Measurements from ENCODE around the gene DOK6. TPM values are rescaled to one million over a fixed set of nuclear protein-coding genes. Genes with fewer than 3 reads are reported as not detected.

DOK6 gene
- total RNA-seq, 1 donor from 2014 or later: 0.67 TPM

- Histone ChIP-seq H3K36me3 (ENCODE audit: control insufficient read depth, insufficient read depth, low read length) (no peaks in the 10 kb centered on the region), H3K27me3 (ENCODE audit: control insufficient read depth, insufficient read depth, low read length) (no peaks in the 10 kb centered on the region), H3K4me3 (ENCODE audit: low read depth, low read length) (no peak overlapping the region)
- DNase-seq (ENCODE audit: low read depth): no peak
- no peak for TF ChIP-seq CTCF (IDR thresholded peaks at IDR 0.05; ENCODE audit: insufficient read depth, low read length, poor library complexity, severe bottlenecking)
These were observed 302.8 kb downstream of the DOK6 start for GRCh38 chr18:69703461-69703860.

DNA sequence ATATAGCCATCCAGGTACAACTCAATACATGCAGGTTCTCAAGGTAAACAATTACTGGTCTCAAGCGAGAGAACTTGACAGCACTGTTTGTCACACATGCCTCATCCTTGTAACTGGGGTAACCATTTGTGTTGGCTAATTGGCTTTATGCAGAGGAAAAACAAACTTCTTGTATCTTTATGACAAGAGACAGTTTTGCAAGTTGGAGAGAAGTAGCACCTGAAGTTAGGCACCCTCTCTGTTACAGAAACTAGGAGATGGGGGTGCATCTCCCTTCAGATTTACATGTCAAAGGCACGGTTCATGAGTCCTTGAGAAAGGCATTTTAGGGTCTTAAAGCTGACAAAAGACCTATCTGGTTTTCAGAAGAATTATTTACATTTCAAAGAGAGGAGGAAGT lies 305.3 kb downstream of the DOK6 start:
- Histone ChIP-seq H3K36me3 (ENCODE audit: control insufficient read depth, insufficient read depth, low read length) (no peaks in the 10 kb centered on the region), H3K27me3 (ENCODE audit: control insufficient read depth, insufficient read depth, low read length) (no peaks in the 10 kb centered on the region), H3K4me3 (ENCODE audit: low read depth, low read length) (no peak overlapping the region)
- DNase-seq (ENCODE audit: low read depth): no peak
- TF ChIP-seq CTCF (IDR thresholded peaks at IDR 0.05; ENCODE audit: insufficient read depth, low read length, poor library complexity, severe bottlenecking): no peak

GRCh38 chr18:69708844-69709243 lies 308.2 kb downstream of the DOK6 start:
- Histone ChIP-seq H3K27me3 (ENCODE audit: control insufficient read depth, insufficient read depth, low read length) (no peaks in the 10 kb centered on the region), H3K36me3 (ENCODE audit: control insufficient read depth, insufficient read depth, low read length) (no peaks in the 10 kb centered on the region), H3K4me3 (ENCODE audit: low read depth, low read length) (no peak overlapping the region)
- no peak for TF ChIP-seq CTCF (IDR thresholded peaks at IDR 0.05; ENCODE audit: insufficient read depth, low read length, poor library complexity, severe bottlenecking)
- no peak for DNase-seq (ENCODE audit: low read depth)

- DNase-seq (ENCODE audit: low read depth): no peak
- Histone ChIP-seq H3K36me3 (ENCODE audit: control insufficient read depth, insufficient read depth, low read length) (no peaks in the 10 kb centered on the region), H3K4me3 (ENCODE audit: low read depth, low read length) (no peak overlapping the region), H3K27me3 (ENCODE audit: control insufficient read depth, insufficient read depth, low read length) (no peaks in the 10 kb centered on the region)
- no peak for TF ChIP-seq CTCF (IDR thresholded peaks at IDR 0.05; ENCODE audit: insufficient read depth, low read length, poor library complexity, severe bottlenecking)
These were observed 314.6 kb downstream of the DOK6 start for GRCh38 chr18:69715191-69715795.

- no peak for DNase-seq (ENCODE audit: low read depth)
- Histone ChIP-seq H3K4me3 (ENCODE audit: low read depth, low read length) (no peak overlapping the region), H3K36me3 (ENCODE audit: control insufficient read depth, insufficient read depth, low read length) (no peaks in the 10 kb centered on the region), H3K27me3 (ENCODE audit: control insufficient read depth, insufficient read depth, low read length) (no peaks in the 10 kb centered on the region)
- TF ChIP-seq CTCF (IDR thresholded peaks at IDR 0.05; ENCODE audit: insufficient read depth, low read length, poor library complexity, severe bottlenecking): no peak
These were observed 316.9 kb downstream of the DOK6 start for GRCh38 chr18:69717586-69717985.

DNA sequence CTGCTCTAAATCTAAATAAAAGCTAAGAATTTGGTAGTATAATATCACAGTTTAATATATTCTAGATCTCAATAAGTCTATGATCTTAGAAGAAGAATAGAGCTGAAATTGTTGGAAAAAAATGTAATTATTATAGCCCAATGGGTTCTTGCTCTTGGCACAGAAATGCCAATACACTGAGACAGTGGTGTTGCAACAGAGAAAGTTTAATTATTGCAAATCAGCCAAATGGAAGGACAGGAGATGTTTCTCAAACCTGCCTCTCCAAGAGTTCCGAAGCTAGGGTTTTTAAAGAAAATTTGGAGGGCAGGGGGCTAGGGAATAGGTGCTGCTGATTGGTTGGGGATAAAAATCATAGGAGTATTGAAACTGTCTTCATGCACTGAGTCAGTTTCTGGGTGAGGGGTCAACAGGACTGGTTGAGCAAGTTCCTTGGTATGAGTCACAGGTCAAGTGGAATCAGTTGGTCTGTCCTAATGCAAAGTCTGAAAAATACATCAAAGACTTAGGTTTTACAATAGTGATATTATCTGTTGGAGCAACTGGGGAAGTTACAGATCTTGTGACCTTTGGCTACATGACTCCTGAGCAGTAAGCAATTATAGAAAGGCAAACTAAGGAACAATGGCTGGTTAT lies 318.3 kb downstream of the DOK6 start:
- TF ChIP-seq CTCF (IDR thresholded peaks at IDR 0.05; ENCODE audit: insufficient read depth, low read length, poor library complexity, severe bottlenecking): no peak
- H3K4me3 ChIP-seq (ENCODE audit: low read depth, low read length): no peak overlapping the region
- no peak for DNase-seq (ENCODE audit: low read depth)
- H3K27me3 ChIP-seq (ENCODE audit: control insufficient read depth, insufficient read depth, low read length): no peaks in the 10 kb centered on the region
- H3K36me3 ChIP-seq (ENCODE audit: control insufficient read depth, insufficient read depth, low read length): no peaks in the 10 kb centered on the region

Measured in kidney epithelial cell (primary cell).